Activated CD4-positive, CD25-positive, alpha-beta regulatory T cell treated with anti-CD3 and anti-CD28 coated beads, Interleukin-2, amount 50 U/mL, for 16 hours (primary cell): ENCODE data around the gene OPTC.
A peak's percentile ranks its signal among the peaks of the same experiment; 100 is the strongest.

Source experiments
- DNase-seq: peaks from one replicate; pipeline ENCODE4 v3.0.0-alpha.2; 2020; ENCODE audit warnings: low read depth, low spot score

The OPTC gene

GRCh38 chr1:203491664-203492063 is 2.3 kb upstream of the OPTC start:
- DNase-seq, result no peak

- DNase-seq, result no peak
Measured at GRCh38 chr1:203492082-203492747, 1.7 kb upstream of the OPTC start.

- no peak for DNase-seq
Measured at GRCh38 chr1:203492748-203493130, 1.2 kb upstream of the OPTC start.

- DNase-seq, result no peak
Measured at GRCh38 chr1:203495845-203496244, 1.9 kb downstream of the OPTC start.

GRCh38 chr1:203497269-203497777 is 3.4 kb downstream of the OPTC start:
- no peak for DNase-seq

GRCh38 chr1:203499643-203500278 is 5.8 kb downstream of the OPTC start:
- DNase-seq, result no peak

GRCh38 chr1:203500279-203500678 is 6.3 kb downstream of the OPTC start:
- DNase-seq, result no peak

- DNase-seq, result no peak
Measured at GRCh38 chr1:203503836-203504235, 9.9 kb downstream of the OPTC start.

GRCh38 chr1:203504400-203505250 is 10.7 kb downstream of the OPTC start:
- peak; percentile 63 for DNase-seq

GRCh38 chr1:203505526-203506204 is 11.7 kb downstream of the OPTC start:
- no peak for DNase-seq

GRCh38 chr1:203506858-203507626 is 13.1 kb downstream of the OPTC start:
- DNase-seq, result no peak

- DNase-seq, result no peak
Measured at GRCh38 chr1:203507759-203508158, 13.8 kb downstream of the OPTC start.

- no peak for DNase-seq
Measured at GRCh38 chr1:203508463-203509073, 14.6 kb downstream of the OPTC start.

- DNase-seq, result no peak
Measured at GRCh38 chr1:203509135-203509534, 15.2 kb downstream of the OPTC start.

GRCh38 chr1:203511513-203511912 is 17.6 kb downstream of the OPTC start:
- DNase-seq, result no peak

- no peak for DNase-seq
Measured at GRCh38 chr1:203511930-203512329, 18.0 kb downstream of the OPTC start.

GRCh38 chr1:203512517-203512847 is 18.5 kb downstream of the OPTC start:
- no peak for DNase-seq

GRCh38 chr1:203512848-203513584 is 19.1 kb downstream of the OPTC start:
- no peak for DNase-seq

- DNase-seq, result no peak
Measured at GRCh38 chr1:203513585-203514031, 19.7 kb downstream of the OPTC start.

GRCh38 chr1:203516184-203516583 is 22.2 kb downstream of the OPTC start:
- no peak for DNase-seq
